C4-2B (cell line): ENCODE results near the gene BTBD3.

ENCODE experiments used
- CTCF ChIP-seq: fragments of 450-650 bp; conservative IDR thresholded peaks from 2 replicates; pipeline ENCODE4 v1.5.1; 2017; ENCODE audit warnings: mild to moderate bottlenecking
- ZFX ChIP-seq: fragments of 450-650 bp; IDR thresholded peaks from 2 replicates; pipeline ENCODE4 v1.6.1; 2017

- TF ChIP-seq CTCF (no peak), ZFX (peak; percentile 67)
Observed at GRCh38 chr20:11891077-11891775, 26.5 kb upstream of the BTBD3 start.
